ENCODE data around the gene CORO2B. TPM values are rescaled to one million over a fixed set of nuclear protein-coding genes. Genes with fewer than 3 reads are reported as not detected.

The CORO2B gene
- total RNA-seq, 1 donor from 2014 or later, result 16.3 TPM

DNA sequence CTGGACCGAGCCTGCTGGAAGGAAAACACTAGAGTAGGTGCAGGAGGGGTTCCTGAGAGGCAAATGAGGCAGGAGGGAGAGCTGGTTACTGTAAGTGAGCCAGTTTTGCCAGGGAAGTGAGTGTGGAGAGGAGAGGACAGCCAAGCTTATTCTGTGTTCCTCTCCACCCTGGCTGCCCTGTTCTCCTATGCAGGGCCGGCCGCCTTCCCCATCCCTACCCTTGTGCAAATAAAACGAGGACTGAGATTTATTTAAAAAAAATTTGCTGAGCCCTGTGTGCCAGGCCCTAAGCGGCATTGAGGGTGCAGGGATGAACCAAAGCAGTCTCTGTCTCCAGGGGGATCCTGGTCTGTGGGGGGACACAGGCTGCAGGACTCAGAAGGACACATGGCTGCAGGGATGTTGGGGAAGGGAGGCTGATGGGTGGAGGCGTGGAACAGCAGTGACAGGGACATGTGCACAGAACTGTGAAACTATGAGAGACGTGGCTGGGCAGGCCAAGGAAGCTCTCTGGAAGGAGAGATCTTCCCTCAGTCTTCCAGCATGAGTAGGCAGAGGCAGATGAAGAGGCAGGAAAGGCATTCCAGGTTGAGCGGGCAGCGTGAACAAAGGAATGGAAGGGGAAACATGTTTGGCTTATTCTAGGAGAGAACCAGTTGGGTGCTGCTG lies 12.1 kb downstream of the CORO2B start:
- H3K9me3 Mint-ChIP-seq (ENCODE audit: unreplicated experiment), result peaks cover under 1% of the 10 kb centered on the region
- peak overlapping the region; percentile 17 for H3K4me3 Mint-ChIP-seq (ENCODE audit: unreplicated experiment)
- H3K4me1 Mint-ChIP-seq (ENCODE audit: low read depth, unreplicated experiment), result peaks cover 17% of the 10 kb centered on the region
- DNase-seq, result no peak
- no peaks in the 10 kb centered on the region for H3K36me3 Mint-ChIP-seq (ENCODE audit: unreplicated experiment)
- H3K27me3 Mint-ChIP-seq (ENCODE audit: unreplicated experiment), result peaks cover 3% of the 10 kb centered on the region
- H3K27ac Mint-ChIP-seq (ENCODE audit: unreplicated experiment), result no peak overlapping the region
- TF ChIP-seq, protein P1, sequence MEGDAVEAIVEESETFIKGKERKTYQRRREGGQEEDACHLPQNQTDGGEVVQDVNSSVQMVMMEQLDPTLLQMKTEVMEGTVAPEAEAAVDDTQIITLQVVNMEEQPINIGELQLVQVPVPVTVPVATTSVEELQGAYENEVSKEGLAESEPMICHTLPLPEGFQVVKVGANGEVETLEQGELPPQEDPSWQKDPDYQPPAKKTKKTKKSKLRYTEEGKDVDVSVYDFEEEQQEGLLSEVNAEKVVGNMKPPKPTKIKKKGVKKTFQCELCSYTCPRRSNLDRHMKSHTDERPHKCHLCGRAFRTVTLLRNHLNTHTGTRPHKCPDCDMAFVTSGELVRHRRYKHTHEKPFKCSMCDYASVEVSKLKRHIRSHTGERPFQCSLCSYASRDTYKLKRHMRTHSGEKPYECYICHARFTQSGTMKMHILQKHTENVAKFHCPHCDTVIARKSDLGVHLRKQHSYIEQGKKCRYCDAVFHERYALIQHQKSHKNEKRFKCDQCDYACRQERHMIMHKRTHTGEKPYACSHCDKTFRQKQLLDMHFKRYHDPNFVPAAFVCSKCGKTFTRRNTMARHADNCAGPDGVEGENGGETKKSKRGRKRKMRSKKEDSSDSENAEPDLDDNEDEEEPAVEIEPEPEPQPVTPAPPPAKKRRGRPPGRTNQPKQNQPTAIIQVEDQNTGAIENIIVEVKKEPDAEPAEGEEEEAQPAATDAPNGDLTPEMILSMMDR (IDR thresholded peaks at IDR 0.05; ENCODE audit: partially characterized antibody, unreplicated experiment), result no peak

GRCh38 chr15:68592054-68592453 lies 13.3 kb downstream of the CORO2B start:
- Mint-ChIP-seq H3K27me3 (ENCODE audit: unreplicated experiment) (peaks cover 3% of the 10 kb centered on the region), H3K4me1 (ENCODE audit: low read depth, unreplicated experiment) (peaks cover 26% of the 10 kb centered on the region), H3K4me3 (ENCODE audit: unreplicated experiment) (no peak overlapping the region), H3K36me3 (ENCODE audit: unreplicated experiment) (no peaks in the 10 kb centered on the region), H3K9me3 (ENCODE audit: unreplicated experiment) (peaks cover 3% of the 10 kb centered on the region), H3K27ac (ENCODE audit: unreplicated experiment) (no peak overlapping the region)
- TF ChIP-seq, protein P1 (IDR thresholded peaks at IDR 0.05; ENCODE audit: partially characterized antibody, unreplicated experiment), result no peak
- DNase-seq, result peak; percentile 2

DNA sequence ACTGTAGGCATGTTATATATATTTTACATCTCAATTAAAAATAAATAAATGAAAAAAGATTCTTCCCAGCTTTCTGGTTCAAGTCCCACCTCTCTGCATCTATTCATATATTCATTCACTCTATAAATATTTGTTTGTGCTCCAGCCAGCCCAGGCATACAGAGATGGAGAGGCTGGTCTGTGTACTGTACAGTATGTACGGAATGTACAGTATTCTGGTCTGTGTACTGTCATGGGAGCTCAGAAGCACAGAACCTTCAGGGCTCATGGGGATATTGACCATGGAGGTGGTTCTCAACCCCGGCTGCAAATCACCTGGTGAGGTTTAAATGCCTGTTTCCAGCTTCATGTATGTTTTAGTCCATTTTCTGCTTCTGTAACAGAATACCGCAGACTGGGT lies 13.8 kb downstream of the CORO2B start:
- H3K36me3 Mint-ChIP-seq (ENCODE audit: unreplicated experiment), result no peaks in the 10 kb centered on the region
- no peak overlapping the region for H3K27ac Mint-ChIP-seq (ENCODE audit: unreplicated experiment)
- TF ChIP-seq, protein P1 (IDR thresholded peaks at IDR 0.05; ENCODE audit: partially characterized antibody, unreplicated experiment), result no peak
- DNase-seq, result no peak
- H3K27me3 Mint-ChIP-seq (ENCODE audit: unreplicated experiment), result peaks cover 3% of the 10 kb centered on the region
- no peak overlapping the region for H3K4me3 Mint-ChIP-seq (ENCODE audit: unreplicated experiment)
- H3K4me1 Mint-ChIP-seq (ENCODE audit: low read depth, unreplicated experiment), result peaks cover 30% of the 10 kb centered on the region
- H3K9me3 Mint-ChIP-seq (ENCODE audit: unreplicated experiment), result peaks cover 3% of the 10 kb centered on the region

DNA sequence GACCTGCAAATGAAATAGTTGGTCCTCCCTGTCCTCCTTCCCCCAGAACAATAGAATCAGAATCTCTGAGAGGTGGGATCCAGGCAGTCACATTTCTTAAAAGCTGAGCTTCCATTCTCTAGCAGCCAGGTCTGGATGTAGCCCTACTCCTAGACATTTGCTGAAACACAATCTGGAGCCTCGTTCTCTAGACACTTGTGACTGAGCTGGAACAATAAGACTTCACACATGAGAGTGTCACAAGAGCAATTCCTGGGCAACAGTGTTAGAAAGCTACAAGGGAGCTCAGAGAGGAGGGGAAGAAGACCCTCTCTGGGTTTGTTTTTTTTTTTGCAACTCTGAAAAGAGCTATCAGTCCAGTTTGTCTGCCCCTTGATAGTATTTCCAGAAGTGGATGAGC lies 14.5 kb downstream of the CORO2B start:
- TF ChIP-seq, protein P1 (IDR thresholded peaks at IDR 0.05; ENCODE audit: partially characterized antibody, unreplicated experiment), result no peak
- Mint-ChIP-seq H3K4me1 (ENCODE audit: low read depth, unreplicated experiment) (peaks cover 38% of the 10 kb centered on the region), H3K4me3 (ENCODE audit: unreplicated experiment) (no peak overlapping the region), H3K27ac (ENCODE audit: unreplicated experiment) (no peak overlapping the region), H3K36me3 (ENCODE audit: unreplicated experiment) (no peaks in the 10 kb centered on the region), H3K9me3 (ENCODE audit: unreplicated experiment) (peaks cover 3% of the 10 kb centered on the region), H3K27me3 (ENCODE audit: unreplicated experiment) (peaks cover 6% of the 10 kb centered on the region)
- no peak for DNase-seq

- Mint-ChIP-seq H3K9me3 (ENCODE audit: unreplicated experiment) (peaks cover 3% of the 10 kb centered on the region), H3K27ac (ENCODE audit: unreplicated experiment) (no peak overlapping the region), H3K4me3 (ENCODE audit: unreplicated experiment) (no peak overlapping the region), H3K4me1 (ENCODE audit: low read depth, unreplicated experiment) (peaks cover 44% of the 10 kb centered on the region), H3K27me3 (ENCODE audit: unreplicated experiment) (peaks cover 6% of the 10 kb centered on the region), H3K36me3 (ENCODE audit: unreplicated experiment) (no peaks in the 10 kb centered on the region)
- TF ChIP-seq, protein P1 (IDR thresholded peaks at IDR 0.05; ENCODE audit: partially characterized antibody, unreplicated experiment), result no peak
- peak; percentile 3 for DNase-seq
Observed at GRCh38 chr15:68593828-68594532, 15.2 kb downstream of the CORO2B start.
